OCI-LY1 (cell line): ENCODE data around the gene C3orf49.

Experiments
- H2AFZ ChIP-seq: fragments of 200-600 bp; sonication (generic), shearing (Covaris generic); 2 replicates; pipeline ENCODE4 v1.6.0; 2014; ENCODE audit warnings: antibody characterized with exemption, mild to moderate bottlenecking, low read length
- H3F3A ChIP-seq: fragments of 200-600 bp; sonication (generic), shearing (Covaris generic); 2 replicates; pipeline ENCODE4 v1.6.0; 2014; ENCODE audit warnings: mild to moderate bottlenecking, antibody characterized with exemption, low read length, moderate library complexity; ENCODE audit not compliant: insufficient read depth
- H3K27ac ChIP-seq: fragments of 200-600 bp; sonication (generic); 2 replicates; pipeline ENCODE4 v1.5.1; 2014; ENCODE audit warnings: low read length, mixed run types, mild to moderate bottlenecking, low read depth; ENCODE audit not compliant: poor library complexity, severe bottlenecking
- H3K27me3 ChIP-seq: fragments of 200-600 bp; sonication (generic); 2 replicates; pipeline ENCODE4 v1.6.0; 2014; ENCODE audit warnings: antibody characterized with exemption, mild to moderate bottlenecking, low read length, moderate library complexity; ENCODE audit not compliant: insufficient read depth
- H3K36me3 ChIP-seq: fragments of 200-600 bp; sonication (generic); 2 replicates; pipeline ENCODE4 v1.6.1; 2014; ENCODE audit warnings: mild to moderate bottlenecking, antibody characterized with exemption, low read length, moderate library complexity, mixed read lengths; ENCODE audit not compliant: insufficient read depth
- H3K4me1 ChIP-seq: fragments of 200-600 bp; sonication (generic); 2 replicates; pipeline ENCODE4 v1.5.1; 2014; ENCODE audit warnings: mild to moderate bottlenecking, low read length, moderate library complexity; ENCODE audit not compliant: insufficient read depth, severe bottlenecking
- H3K4me2 ChIP-seq: fragments of 200-600 bp; sonication (generic), shearing (Covaris generic); 2 replicates; pipeline ENCODE4 v1.6.1; 2014; ENCODE audit warnings: low read length
- H3K4me3 ChIP-seq: fragments of 200-600 bp; sonication (generic); 2 replicates; pipeline ENCODE4 v1.5.1; 2014; ENCODE audit warnings: low read length, low read depth, mild to moderate bottlenecking, mixed read lengths; ENCODE audit not compliant: poor library complexity, severe bottlenecking
- H3K79me2 ChIP-seq: fragments of 200-600 bp; shearing (Covaris generic); 2 replicates; pipeline ENCODE4 v1.6.1; 2016; ENCODE audit warnings: mixed run types, low read length, mixed read lengths; ENCODE audit not compliant: insufficient read depth
- H3K9ac ChIP-seq: fragments of 200-600 bp; sonication (generic), shearing (Covaris generic); 2 replicates; pipeline ENCODE4 v1.6.1; 2014; ENCODE audit warnings: mild to moderate bottlenecking, low read length, mixed read lengths
- H3K9me2 ChIP-seq: fragments of 200-600 bp; sonication (generic), shearing (Covaris generic); 2 replicates; pipeline ENCODE4 v1.6.1; 2014; ENCODE audit warnings: low read depth, mild to moderate bottlenecking, low read length, mixed read lengths
- H3K9me3 ChIP-seq: fragments of 200-600 bp; shearing (Covaris generic); 2 replicates; pipeline ENCODE4 v1.6.1; 2014; ENCODE audit warnings: low read length, mixed read lengths
- H4K20me1 ChIP-seq: fragments of 200-600 bp; sonication (generic), shearing (Covaris generic); 2 replicates; pipeline ENCODE4 v1.6.0; 2016; ENCODE audit warnings: mild to moderate bottlenecking, low read length; ENCODE audit not compliant: insufficient read depth
- CTCF ChIP-seq: fragments of 200-600 bp; sonication (generic), shearing (Covaris generic); IDR thresholded peaks from 2 replicates; pipeline ENCODE4 v1.5.1; 2017; ENCODE audit warnings: mild to moderate bottlenecking, antibody characterized with exemption, low read length, moderate library complexity, mixed read lengths
- EZH2 ChIP-seq: fragments of 200-600 bp; sonication (generic), shearing (Covaris generic); IDR thresholded peaks from 2 replicates; pipeline ENCODE4 v1.8.0; 2017; ENCODE audit warnings: borderline replicate concordance, mixed run types, mild to moderate bottlenecking, antibody characterized with exemption, low read length, moderate library complexity, mixed read lengths

C3orf49 gene

GRCh38 chr3:63791974-63792373 lies 27.1 kb upstream of the C3orf49 start:
- H3K4me1 ChIP-seq = no peaks in the 10 kb centered on the region
- H4K20me1 ChIP-seq = no peaks in the 10 kb centered on the region
- no peaks in the 10 kb centered on the region for H3K79me2 ChIP-seq
- H3F3A ChIP-seq = no peaks in the 10 kb centered on the region
- no peaks in the 10 kb centered on the region for H3K36me3 ChIP-seq
- no peak overlapping the region for H2AFZ ChIP-seq
- no peak overlapping the region for H3K4me2 ChIP-seq
- no peak overlapping the region for H3K27ac ChIP-seq
- H3K27me3 ChIP-seq = no peaks in the 10 kb centered on the region
- no peak overlapping the region for H3K9ac ChIP-seq
- no peaks in the 10 kb centered on the region for H3K9me3 ChIP-seq
- TF ChIP-seq EZH2 (no peak), CTCF (peak; percentile 24; the same call in 1 of the 2 replicates)
- H3K9me2 ChIP-seq = no peaks in the 10 kb centered on the region
- H3K4me3 ChIP-seq = no peak overlapping the region

GRCh38 chr3:63795438-63795837 lies 23.7 kb upstream of the C3orf49 start:
- H3K36me3 ChIP-seq = no peaks in the 10 kb centered on the region
- TF ChIP-seq CTCF (no peak), EZH2 (no peak)
- no peak overlapping the region for H3K27ac ChIP-seq

GRCh38 chr3:63798544-63798943 lies 20.6 kb upstream of the C3orf49 start:
- Histone ChIP-seq H3K4me3 (no peak overlapping the region), H3K4me1 (no peaks in the 10 kb centered on the region), H4K20me1 (no peaks in the 10 kb centered on the region), H3K79me2 (no peaks in the 10 kb centered on the region), H3K4me2 (no peak overlapping the region), H2AFZ (no peak overlapping the region), H3K9ac (no peak overlapping the region), H3K9me2 (no peaks in the 10 kb centered on the region), H3K36me3 (no peaks in the 10 kb centered on the region), H3F3A (no peaks in the 10 kb centered on the region), H3K9me3 (no peaks in the 10 kb centered on the region), H3K27me3 (no peaks in the 10 kb centered on the region), H3K27ac (no peak overlapping the region)
- TF ChIP-seq CTCF (no peak), EZH2 (no peak)

More at GRCh38 chr3:63795438-63795837, 23.7 kb upstream of the C3orf49 start:
- Histone ChIP-seq H3K27me3 (no peaks in the 10 kb centered on the region), H4K20me1 (no peaks in the 10 kb centered on the region), H3F3A (no peaks in the 10 kb centered on the region), H3K4me3 (no peak overlapping the region), H3K79me2 (no peaks in the 10 kb centered on the region), H3K4me2 (no peak overlapping the region), H3K9me2 (no peaks in the 10 kb centered on the region), H3K9me3 (no peaks in the 10 kb centered on the region), H3K4me1 (no peaks in the 10 kb centered on the region), H2AFZ (no peak overlapping the region), H3K9ac (no peak overlapping the region)
